ENCODE data around the gene REC114.
"Not testable (repeated sequence)": the region's sequence is repeated elsewhere in the genome, so short reads cannot be mapped to it uniquely, and the experiment has no call there.

Gene REC114

GRCh38 chr15:73455876-73456275, 12.9 kb downstream of the REC114 start:
- DNase-seq (ENCODE audit: low read depth in 2 of 2) = no peak

GRCh38 chr15:73457334-73457733, 14.4 kb downstream of the REC114 start:
- no peak for DNase-seq (ENCODE audit: low read depth in 2 of 2)

GRCh38 chr15:73460662-73461061, 17.7 kb downstream of the REC114 start:
- no peak for DNase-seq (ENCODE audit: low read depth in 2 of 2)

- DNase-seq (ENCODE audit: low read depth in 2 of 2) = no peak
Measured at GRCh38 chr15:73464602-73465001, 21.6 kb downstream of the REC114 start.

GRCh38 chr15:73467758-73468157, 24.8 kb downstream of the REC114 start:
- no peak for DNase-seq (ENCODE audit: low read depth in 2 of 2)

GRCh38 chr15:73474785-73475184, 31.8 kb downstream of the REC114 start:
- DNase-seq (ENCODE audit: low read depth in 2 of 2) = no peak

- DNase-seq (ENCODE audit: low read depth in 2 of 2) = no peak
Measured at GRCh38 chr15:73476704-73477216, 33.8 kb downstream of the REC114 start.

- DNase-seq (ENCODE audit: low read depth in 2 of 2) = no peak
Measured at GRCh38 chr15:73480050-73480449, 37.1 kb downstream of the REC114 start.

- DNase-seq (ENCODE audit: low read depth in 2 of 2) = no peak
Measured at GRCh38 chr15:73482166-73482565, 39.2 kb downstream of the REC114 start.

GRCh38 chr15:73483053-73483452, 40.1 kb downstream of the REC114 start:
- DNase-seq (ENCODE audit: low read depth in 2 of 2) = no peak

- no peak for DNase-seq (ENCODE audit: low read depth in 2 of 2)
Measured at GRCh38 chr15:73485372-73485771, 42.4 kb downstream of the REC114 start.

- DNase-seq (ENCODE audit: low read depth in 2 of 2) = not testable (repeated sequence)
Measured at GRCh38 chr15:73485885-73486284, 42.9 kb downstream of the REC114 start.

GRCh38 chr15:73488698-73489097, 45.7 kb downstream of the REC114 start:
- no peak for DNase-seq (ENCODE audit: low read depth in 2 of 2)

GRCh38 chr15:73493922-73494321, 51.0 kb downstream of the REC114 start:
- DNase-seq (ENCODE audit: low read depth in 2 of 2) = no peak

GRCh38 chr15:73495181-73495580, 52.2 kb downstream of the REC114 start:
- DNase-seq (ENCODE audit: low read depth in 2 of 2) = no peak

GRCh38 chr15:73500696-73501095, 57.7 kb downstream of the REC114 start:
- DNase-seq (ENCODE audit: low read depth in 2 of 2) = no peak

- DNase-seq (ENCODE audit: low read depth in 2 of 2) = no peak
Measured at GRCh38 chr15:73504885-73505284, 61.9 kb downstream of the REC114 start.

- no peak for DNase-seq (ENCODE audit: low read depth in 2 of 2)
Measured at GRCh38 chr15:73515527-73515926, 72.6 kb downstream of the REC114 start.

GRCh38 chr15:73517566-73517965, 74.6 kb downstream of the REC114 start:
- DNase-seq (ENCODE audit: low read depth in 2 of 2) = no peak

GRCh38 chr15:73518180-73518862, 75.4 kb downstream of the REC114 start:
- DNase-seq (ENCODE audit: low read depth in 2 of 2) = no peak

- DNase-seq (ENCODE audit: low read depth in 2 of 2) = no peak
Measured at GRCh38 chr15:73518876-73519733, 76.1 kb downstream of the REC114 start.

- no peak for DNase-seq (ENCODE audit: low read depth in 2 of 2)
Measured at GRCh38 chr15:73522011-73522410, 79.0 kb downstream of the REC114 start.

GRCh38 chr15:73524919-73525318, 82.0 kb downstream of the REC114 start:
- no peak for DNase-seq (ENCODE audit: low read depth in 2 of 2)

All from fibroblast of skin of left biceps (primary cell).